Fibroblast of gingiva (primary cell): ENCODE data around the gene ARHGAP22.
A peak's percentile ranks its signal among the peaks of the same experiment; 100 is the strongest.
"Not testable (repeated sequence)": the region's sequence is repeated elsewhere in the genome, so short reads cannot be mapped to it uniquely, and the experiment has no call there.

ENCODE experiments used
- DNase-seq: peaks from one replicate; pipeline ENCODE4 v3.0.0-alpha.2; 2011; ENCODE audit warnings: low read depth

Gene ARHGAP22

GRCh38 chr10:48604991-48605508, at the start of gene ARHGAP22:
Gene ARHGAP22, minus strand, starts transcription at chr10:48605073. Its CDS starts 277 bp downstream, at chr10:48604796.
- DNase-seq, result peak; percentile 38

- DNase-seq, result no peak
These were observed 49.2 kb upstream of the ARHGAP22 start for GRCh38 chr10:48653944-48654698.

- DNase-seq, result no peak
These were observed 48.5 kb upstream of the ARHGAP22 start for GRCh38 chr10:48653347-48653746.

- no peak for DNase-seq
These were observed 47.5 kb upstream of the ARHGAP22 start for GRCh38 chr10:48652344-48652743.

- no peak for DNase-seq
These were observed 47.0 kb upstream of the ARHGAP22 start for GRCh38 chr10:48651839-48652238.

- DNase-seq, result no peak
These were observed 46.4 kb upstream of the ARHGAP22 start for GRCh38 chr10:48651293-48651692.

GRCh38 chr10:48649349-48649944, 44.6 kb upstream of the ARHGAP22 start:
- DNase-seq, result no peak

- no peak for DNase-seq
These were observed 43.5 kb upstream of the ARHGAP22 start for GRCh38 chr10:48648172-48648942.

GRCh38 chr10:48647073-48647472, 42.2 kb upstream of the ARHGAP22 start:
- DNase-seq, result not testable (repeated sequence)

- DNase-seq, result no peak
These were observed 40.7 kb upstream of the ARHGAP22 start for GRCh38 chr10:48645600-48645999.

- not testable (repeated sequence) for DNase-seq
These were observed 36.3 kb upstream of the ARHGAP22 start for GRCh38 chr10:48641099-48641690.

- DNase-seq, result no peak
These were observed 35.5 kb upstream of the ARHGAP22 start for GRCh38 chr10:48640326-48640725.

- no peak for DNase-seq
These were observed 34.8 kb upstream of the ARHGAP22 start for GRCh38 chr10:48639632-48640031.

GRCh38 chr10:48638739-48639527, 34.1 kb upstream of the ARHGAP22 start:
- DNase-seq, result no peak

GRCh38 chr10:48638158-48638557, 33.3 kb upstream of the ARHGAP22 start:
- no peak for DNase-seq

GRCh38 chr10:48636901-48637300, 32.0 kb upstream of the ARHGAP22 start:
- no peak for DNase-seq

- DNase-seq, result no peak
These were observed 31.4 kb upstream of the ARHGAP22 start for GRCh38 chr10:48636231-48636630.

- DNase-seq, result no peak
These were observed 30.2 kb upstream of the ARHGAP22 start for GRCh38 chr10:48634984-48635557.

GRCh38 chr10:48634198-48634983, 29.5 kb upstream of the ARHGAP22 start:
- peak; percentile 96 for DNase-seq
